NCI-H2107 (cell line): ENCODE measurements around the gene REV3L.

Source experiments
- DNase-seq: peaks from one replicate; lab custom pipeline; 2025; lab: John Stamatoyannopoulos, UW

The REV3L gene

GRCh38 chr6:111469543-111469942 lies 13.5 kb downstream of the REV3L start:
- no peak for DNase-seq

DNA sequence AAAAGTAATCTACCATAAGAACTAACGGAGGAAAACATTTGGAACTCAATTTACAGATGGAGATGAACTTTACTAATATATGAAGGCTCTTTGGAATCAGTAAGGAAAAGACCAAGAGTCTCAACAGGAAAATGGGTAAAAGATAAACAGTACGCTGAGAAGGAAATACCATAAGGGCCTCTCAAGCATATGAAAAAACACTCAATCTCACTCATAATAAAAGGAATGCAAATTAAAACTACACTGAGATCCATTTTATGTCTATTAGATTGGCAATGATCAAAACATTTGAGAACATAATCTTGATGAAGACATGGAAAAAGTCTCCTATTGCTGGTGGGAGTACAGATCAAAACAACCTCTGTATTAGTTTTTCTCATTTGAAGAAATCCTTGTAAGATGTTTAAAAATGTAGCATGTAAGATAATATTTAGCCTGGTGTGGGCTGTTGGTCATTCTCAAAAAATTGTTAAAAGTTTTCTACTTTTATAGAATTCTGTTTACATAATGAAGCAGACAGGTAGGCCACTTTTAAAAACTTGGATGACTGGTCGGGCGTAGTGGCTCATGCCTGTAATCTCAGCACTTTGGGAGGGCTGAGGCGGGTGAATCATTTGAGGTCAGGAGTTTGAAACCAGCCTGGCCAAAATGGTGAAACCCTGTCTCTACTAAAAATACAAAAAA lies 14.5 kb downstream of the REV3L start:
- no peak for DNase-seq

DNA sequence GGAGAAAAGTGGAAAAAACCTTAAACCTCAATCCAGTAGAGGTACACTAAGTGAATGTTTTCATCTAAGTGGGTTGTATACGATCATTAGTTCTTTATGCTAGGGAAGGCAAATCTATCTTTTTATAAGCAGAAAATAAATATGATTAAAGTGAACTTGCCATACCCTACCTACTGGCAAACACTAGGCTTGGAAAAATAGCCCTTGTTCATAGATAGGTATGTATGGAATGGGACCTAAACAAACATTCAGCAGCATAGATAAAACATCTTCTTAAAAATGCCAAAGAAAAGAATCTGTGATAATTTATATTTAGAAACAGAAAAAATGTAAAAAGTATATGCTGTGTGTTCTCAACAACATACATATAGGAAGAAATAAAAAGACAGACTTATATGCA lies 18.8 kb downstream of the REV3L start:
- DNase-seq = no peak

DNA sequence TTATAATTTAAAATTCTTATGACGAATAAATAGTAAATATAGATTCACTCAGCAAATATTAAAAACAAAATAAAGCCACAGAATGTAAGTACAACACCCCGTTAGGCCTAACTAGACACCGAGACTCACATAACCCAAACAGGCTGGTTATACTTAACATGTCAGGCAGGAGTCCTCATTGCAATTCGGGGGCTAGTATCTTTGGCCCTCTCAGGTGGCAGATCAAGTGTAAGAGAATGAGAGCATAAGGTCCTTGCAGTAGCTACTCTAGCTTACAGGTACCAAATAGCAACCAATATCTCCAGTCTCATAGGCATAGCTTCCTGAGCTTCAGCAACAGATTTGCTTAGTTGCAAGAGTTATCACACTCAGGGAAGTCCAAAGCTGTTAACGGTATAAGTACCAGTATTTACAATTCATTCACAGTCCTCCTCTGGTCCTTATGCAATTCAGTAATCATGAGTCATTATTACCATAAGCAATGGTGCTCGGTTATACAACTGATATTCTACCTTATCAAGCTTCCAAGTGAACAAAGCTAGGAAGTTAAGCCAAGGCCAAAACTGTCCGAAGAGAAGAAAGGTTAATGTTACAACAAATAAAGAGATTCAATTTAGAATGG lies 20.1 kb downstream of the REV3L start:
- no peak for DNase-seq

DNA sequence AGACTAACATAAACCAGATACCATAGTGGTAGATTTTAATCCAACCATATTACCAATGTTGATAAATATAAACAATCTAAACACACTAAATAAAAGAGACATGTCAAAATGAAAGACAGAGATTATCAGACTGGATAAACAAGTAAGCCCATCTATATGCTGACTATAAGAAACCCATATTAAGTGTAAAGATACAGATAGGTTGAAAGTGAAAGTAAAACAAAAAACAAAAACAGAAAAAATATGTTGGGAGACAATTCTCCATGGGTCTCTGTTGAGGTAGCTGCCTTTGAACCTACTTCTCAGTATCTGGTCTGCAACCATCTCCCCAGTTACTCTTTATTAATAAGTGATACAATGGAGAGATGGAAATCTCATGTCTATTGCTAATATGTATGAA lies 21.2 kb downstream of the REV3L start:
- no peak for DNase-seq

- DNase-seq = no peak
Observed at GRCh38 chr6:111458670-111459232, 24.3 kb downstream of the REV3L start.

GRCh38 chr6:111456208-111456607 lies 26.8 kb downstream of the REV3L start:
- no peak for DNase-seq

- no peak for DNase-seq
Observed at GRCh38 chr6:111450636-111451035, 32.4 kb downstream of the REV3L start.

DNA sequence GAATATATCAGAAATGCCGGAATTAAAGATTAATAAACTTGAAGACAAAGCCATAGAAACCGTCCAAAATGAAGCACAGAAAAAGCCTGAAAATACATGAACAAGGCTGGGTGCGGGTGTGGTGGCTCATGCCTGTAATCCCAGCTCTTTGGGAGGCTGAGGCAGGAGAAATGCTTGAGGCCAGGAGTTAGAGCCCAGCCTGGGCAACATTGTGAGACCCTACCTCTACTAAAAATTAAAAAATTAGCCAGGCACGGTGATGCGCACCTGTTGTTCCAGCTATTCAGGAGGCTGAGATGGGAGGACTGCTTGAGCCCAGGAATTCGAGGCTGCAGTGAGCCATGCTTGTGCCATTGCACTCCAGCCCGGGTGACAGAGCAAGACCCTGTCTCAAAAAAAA lies 32.9 kb downstream of the REV3L start:
- no peak for DNase-seq

DNA sequence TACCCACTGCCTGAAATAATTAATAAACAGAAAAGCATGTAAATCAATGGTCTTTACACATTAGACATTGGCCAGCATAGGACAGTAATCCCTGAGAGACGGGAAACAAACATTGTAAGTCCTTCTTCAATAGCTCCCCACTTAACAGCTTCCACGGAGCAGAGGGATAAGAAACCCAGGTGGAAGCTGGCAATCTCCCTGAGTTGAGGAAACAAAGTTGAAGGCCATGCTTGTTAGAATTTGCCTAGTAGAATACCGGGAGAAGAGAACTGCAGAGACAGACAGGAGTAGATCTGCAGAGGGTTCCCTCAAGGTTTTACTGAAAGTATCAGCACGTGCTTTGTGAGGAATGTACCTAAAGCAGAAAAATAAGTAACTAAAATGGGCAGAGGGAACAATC lies 33.9 kb downstream of the REV3L start:
- no peak for DNase-seq

GRCh38 chr6:111447051-111447450 lies 36.0 kb downstream of the REV3L start:
- DNase-seq = no peak

GRCh38 chr6:111445861-111446267 lies 37.2 kb downstream of the REV3L start:
- DNase-seq = no peak

GRCh38 chr6:111444794-111445193 lies 38.2 kb downstream of the REV3L start:
- DNase-seq = no peak

- no peak for DNase-seq
Observed at GRCh38 chr6:111441678-111442243, 41.3 kb downstream of the REV3L start.

DNA sequence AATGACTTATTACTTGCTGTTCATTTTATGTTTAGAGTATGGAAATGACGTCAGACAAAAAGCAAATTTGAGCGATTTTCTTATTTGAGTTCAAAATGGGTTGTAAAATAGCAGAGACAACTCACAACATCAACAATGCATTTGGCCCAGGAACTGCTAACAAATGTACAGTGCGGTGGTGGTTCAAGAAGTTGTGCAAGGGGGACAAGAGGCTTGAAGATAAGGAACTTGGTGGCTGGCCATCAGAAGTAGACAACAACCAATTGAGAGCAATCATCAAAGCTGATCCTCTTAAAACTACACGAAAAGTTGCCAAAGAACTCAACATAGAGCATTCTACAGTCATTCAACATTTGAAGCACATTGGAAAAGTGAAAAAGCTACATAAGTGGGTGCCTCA lies 43.8 kb downstream of the REV3L start:
- no peak for DNase-seq

DNA sequence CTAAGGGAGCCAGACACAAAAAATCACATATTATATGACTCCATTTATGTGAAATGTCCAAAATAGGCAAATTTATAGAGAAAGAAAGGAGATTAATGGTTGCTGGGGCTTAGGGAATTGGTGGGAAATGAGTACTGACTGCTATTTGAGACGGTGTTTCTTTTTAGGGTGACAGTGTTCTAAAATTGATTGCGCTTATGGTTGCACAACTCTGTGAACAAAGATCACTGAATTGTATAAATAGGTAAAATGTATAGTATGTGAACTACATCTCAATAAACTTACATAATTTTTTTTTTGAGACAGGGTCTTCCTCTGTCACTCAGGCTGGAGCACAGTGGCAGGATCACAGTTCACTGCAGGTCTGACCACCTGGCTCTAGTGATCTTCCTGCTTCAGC lies 45.4 kb downstream of the REV3L start:
- no peak for DNase-seq

DNA sequence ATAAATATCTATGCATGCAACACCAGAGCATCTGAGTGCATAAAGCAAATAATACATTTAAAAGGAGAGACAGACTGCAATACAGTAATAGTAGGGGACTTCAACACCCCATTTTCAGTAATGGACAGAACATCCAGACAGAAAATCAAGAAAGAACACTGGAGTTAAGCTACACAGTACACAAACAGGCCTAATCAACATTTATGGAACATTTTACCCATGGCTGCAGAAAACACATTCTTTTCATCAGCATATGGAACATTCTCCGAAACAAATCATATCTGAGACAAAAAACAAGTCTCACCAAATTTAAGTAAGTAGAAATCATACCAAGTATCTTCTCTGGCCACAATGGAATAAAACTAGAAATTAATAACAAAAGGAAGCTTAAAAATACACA lies 50.5 kb downstream of the REV3L start:
- no peak for DNase-seq

- no peak for DNase-seq
Observed at GRCh38 chr6:111430605-111431376, 52.2 kb downstream of the REV3L start.

GRCh38 chr6:111429571-111429970 lies 53.4 kb downstream of the REV3L start:
- DNase-seq = no peak

DNA sequence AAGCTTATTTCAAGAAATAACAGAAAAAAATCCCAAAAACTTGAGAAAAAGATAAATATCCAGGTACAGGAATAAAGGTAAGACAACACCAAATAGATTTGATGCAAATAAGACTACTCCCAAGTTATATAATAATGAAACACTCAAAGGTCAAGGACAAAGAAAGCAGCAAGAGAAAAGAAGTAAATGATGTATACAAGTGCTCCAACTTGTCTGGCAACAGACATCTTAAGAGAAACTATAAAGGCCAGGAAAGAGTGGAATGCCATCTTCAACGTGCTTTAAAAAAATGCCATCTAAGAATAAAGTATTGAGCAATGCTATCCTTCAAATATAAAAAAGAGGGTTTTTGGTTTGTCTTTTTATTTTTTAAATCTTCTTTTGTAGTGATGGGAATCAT lies 54.2 kb downstream of the REV3L start:
- no peak for DNase-seq

DNA sequence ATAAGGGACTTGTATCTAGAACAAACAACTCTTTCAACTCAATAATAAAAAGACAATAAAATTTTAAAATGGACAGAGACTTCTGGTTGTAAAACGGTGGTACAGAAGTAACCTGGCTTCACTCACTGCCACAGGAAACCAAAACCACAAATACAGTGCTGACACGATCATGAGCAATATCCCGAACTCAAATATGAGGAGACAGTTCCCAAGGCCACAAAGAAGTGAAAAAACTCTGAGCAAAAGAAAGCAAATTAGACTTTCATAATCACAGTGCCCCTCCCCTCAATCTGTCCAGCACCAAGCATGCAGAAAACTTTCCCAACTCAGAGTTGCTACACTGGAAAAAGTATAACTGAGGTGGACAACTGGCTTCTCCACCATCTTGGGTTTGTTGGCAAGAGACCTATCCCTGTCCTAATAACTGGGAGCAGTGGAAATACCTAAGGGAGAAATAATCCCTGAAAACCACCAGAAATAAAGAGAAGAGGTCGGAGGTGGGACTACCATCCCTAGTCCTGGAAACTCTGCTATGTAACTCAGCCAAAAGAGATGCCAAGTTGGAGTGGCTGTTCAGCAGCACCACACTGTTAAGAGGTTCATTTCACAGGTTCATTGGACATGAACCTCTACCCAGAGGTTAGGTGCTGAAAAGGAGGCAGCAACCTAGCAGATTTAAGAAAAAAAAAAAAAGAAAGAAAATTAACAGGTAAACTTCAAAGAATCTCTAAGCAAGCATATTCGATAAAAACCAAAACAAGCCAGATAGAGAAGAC lies 55.5 kb downstream of the REV3L start:
- no peak for DNase-seq
